ENCODE data around the gene ANKRD7.

ANKRD7 gene, protein sequence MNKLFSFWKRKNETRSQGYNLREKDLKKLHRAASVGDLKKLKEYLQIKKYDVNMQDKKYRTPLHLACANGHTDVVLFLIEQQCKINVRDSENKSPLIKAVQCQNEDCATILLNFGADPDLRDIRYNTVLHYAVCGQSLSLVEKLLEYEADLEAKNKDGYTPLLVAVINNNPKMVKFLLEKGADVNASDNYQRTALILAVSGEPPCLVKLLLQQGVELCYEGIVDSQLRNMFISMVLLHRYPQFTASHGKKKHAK
- 0 to 2.1 (median 0) reads per million in 17 experiments for total RNA-seq

DNA sequence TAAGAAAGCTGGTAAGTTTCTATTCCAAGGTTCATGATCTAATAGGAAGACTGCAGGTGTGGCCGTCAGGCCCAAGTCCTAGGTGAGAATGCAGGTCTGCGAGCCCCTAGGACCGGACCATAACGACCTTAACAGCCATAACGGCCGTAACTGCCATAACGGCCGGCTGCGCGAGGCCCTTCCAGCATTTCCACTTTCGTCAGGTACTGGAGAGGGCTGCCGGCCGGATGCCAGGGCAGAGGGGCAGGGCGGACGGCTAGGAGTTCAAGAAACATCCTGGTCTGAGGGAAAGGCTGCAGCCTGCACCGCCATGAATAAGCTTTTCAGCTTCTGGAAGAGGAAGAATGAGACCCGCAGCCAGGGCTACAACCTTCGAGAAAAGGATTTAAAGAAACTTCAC, at the start of gene ANKRD7:
ANKRD7 (plus strand) TSS at position 184 of the 400 bp plus-strand sequence; CDS start at position 311, 127 bp downstream.
- no peak for DNase-seq

- no peak for DNase-seq
Measured at GRCh38 chr7:118175740-118176139, 48.8 kb upstream of the ANKRD7 start.

DNA sequence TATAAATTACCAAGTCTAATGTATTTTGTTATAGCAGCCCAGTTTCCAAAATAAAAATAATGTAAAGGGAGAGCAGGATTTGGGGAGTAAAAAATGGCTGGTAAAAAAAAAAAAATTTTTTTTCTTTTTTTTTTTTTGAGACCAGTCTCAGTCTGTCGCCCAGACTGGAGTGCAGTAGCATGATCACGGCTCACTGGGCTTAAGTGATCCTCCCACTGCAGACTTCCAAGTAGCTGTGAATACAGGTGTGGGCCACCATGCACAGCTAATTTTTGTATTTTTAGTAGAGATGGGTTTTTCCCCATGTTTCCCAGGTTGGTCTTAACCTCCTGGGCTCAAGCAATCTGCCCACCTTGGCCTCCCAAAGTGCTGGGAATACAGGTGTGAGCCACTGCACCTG, 45.3 kb upstream of the ANKRD7 start:
- DNase-seq, result no peak

GRCh38 chr7:118182593-118183427, 41.7 kb upstream of the ANKRD7 start:
- DNase-seq, result peak in 3 of 4 experiments; percentile 18 to 28 (median 25)

GRCh38 chr7:118183428-118183785, 41.1 kb upstream of the ANKRD7 start:
- peak; percentile 33 to 52 (median 42) for DNase-seq

DNA sequence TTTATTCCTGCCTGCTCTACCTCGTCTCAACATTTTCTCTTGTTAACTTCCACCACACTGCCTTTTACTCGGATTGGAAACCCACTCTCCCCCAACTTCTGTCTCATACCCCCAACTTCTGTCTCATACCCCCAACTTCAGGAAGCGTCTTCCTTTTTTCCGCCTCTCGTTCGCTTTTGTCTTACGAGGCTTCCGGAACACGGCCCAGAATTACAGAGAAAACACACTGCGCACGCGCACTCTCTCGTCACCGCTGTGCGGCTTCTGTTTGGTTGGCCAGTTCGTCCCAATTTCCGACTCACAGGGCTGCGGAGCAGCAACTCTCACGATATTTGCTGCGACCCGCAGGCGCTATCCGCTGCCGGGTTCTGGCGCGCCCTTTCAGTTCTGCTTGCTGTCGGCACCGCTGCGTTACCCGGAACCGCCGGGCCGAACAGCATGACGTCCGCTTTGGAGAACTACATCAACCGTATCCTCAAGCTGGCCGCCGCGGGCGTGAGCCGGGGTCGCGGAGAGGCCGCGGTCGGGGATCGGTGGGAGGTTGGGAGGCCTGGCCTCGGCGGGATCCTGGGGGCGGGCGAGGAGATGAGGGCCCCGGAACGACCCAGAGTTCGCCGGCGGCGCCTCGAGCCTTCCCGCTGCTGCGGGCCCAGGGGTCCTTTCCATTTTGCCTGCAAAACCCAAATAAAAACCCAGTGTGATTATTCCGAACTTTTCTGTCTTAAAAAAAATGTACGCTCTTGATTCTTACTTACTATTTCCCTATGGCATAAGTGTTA, 40.5 kb upstream of the ANKRD7 start, which contains the start of gene LSM8:
LSM8 (plus strand) TSS at position 379 of the 779 bp plus-strand sequence; CDS start at position 439, 60 bp downstream.
- peak; percentile 98 to 100 (median 100) for DNase-seq

GRCh38 chr7:118184565-118184940, 40.0 kb upstream of the ANKRD7 start:
- DNase-seq, result peak in 2 of 4 experiments; percentile 13 to 36

GRCh38 chr7:118185163-118185860, 39.2 kb upstream of the ANKRD7 start:
- no peak for DNase-seq

DNA sequence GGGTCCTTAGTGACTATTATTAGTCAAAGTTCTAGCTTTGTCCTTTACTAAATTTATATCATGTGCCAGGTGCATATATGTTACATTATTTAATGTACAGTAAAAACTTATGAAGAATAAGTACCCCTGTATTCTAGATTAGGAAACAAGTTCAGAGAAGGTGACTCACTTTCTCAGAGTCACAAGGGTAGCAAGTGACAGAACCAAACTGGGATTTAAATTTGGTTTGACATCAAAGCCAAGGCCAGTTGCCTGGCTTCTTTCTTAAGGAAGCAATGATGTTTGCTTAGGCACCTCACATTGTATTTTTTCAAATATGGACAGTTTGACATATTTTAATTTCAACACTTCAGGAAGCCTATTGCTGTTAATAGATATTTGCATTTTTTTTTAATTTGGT, 38.0 kb upstream of the ANKRD7 start:
- DNase-seq, result peak; percentile 37 to 68 (median 54)

- DNase-seq, result no peak
Measured at GRCh38 chr7:118194571-118194970, 29.9 kb upstream of the ANKRD7 start.

GRCh38 chr7:118195837-118196474, 28.5 kb upstream of the ANKRD7 start:
- peak; percentile 57 to 80 (median 65) for DNase-seq

GRCh38 chr7:118202061-118202460, 22.4 kb upstream of the ANKRD7 start:
- no peak for DNase-seq

DNA sequence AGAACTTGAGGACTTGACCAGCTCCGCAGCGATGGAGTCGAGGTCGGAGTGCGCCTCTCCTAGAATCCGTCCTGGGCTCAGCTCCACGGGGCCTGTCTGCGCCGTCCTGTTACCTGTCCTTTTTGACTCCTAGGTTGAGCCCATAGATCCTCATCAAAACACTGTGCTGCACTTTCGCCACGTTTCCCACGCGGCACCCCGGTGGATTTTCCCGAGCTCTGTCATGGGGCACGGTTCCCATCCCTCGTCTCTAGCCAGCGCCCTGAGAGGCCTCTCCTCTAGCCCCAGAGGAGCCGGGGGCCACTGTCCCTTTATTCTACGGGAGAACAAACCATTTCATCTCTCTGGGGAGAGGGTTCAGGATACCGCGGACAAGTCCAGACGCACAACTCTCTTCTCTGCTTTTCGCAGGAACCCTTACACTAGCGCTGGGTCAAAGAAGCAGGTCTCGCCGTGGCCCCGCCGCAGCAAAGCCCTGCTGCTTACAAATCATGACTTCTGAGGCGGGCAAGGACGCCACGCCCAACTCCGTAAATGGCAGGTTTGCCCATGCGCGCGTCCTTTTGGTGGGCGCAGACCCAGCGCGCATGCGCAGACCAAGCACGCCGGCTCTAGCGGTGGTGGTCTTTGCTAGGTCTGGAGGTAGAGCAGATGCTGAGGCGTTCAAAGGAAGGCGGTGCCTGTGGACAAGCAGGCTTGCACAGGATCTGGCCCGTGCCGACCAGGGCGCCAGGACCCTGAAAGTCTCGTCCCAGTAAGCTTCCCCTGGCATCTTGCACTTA, 10.3 kb upstream of the ANKRD7 start:
- DNase-seq, result peak; percentile 29 to 65 (median 53)

DNA sequence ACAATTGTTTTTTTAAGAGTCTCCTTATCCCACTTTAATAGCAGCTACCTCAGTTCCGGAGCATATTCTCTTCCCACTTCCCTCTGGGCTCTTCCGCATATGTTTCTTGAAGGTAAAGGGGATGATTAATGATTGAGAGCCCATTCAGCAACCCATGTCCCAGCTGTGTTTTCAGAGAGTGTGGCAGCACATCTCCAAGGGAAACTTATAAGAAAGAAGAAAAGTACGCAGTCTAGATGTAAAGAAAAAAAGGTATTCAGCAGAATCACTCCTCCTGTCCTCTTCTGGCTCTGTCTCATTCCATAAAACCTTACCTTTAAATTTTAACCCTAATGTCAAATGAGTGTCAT, 9.7 kb upstream of the ANKRD7 start:
- peak in 1 of 4 experiments; percentile 2 for DNase-seq

GRCh38 chr7:118217210-118217619, 7.3 kb upstream of the ANKRD7 start:
- DNase-seq, result peak in 1 of 4 experiments; percentile 4

DNA sequence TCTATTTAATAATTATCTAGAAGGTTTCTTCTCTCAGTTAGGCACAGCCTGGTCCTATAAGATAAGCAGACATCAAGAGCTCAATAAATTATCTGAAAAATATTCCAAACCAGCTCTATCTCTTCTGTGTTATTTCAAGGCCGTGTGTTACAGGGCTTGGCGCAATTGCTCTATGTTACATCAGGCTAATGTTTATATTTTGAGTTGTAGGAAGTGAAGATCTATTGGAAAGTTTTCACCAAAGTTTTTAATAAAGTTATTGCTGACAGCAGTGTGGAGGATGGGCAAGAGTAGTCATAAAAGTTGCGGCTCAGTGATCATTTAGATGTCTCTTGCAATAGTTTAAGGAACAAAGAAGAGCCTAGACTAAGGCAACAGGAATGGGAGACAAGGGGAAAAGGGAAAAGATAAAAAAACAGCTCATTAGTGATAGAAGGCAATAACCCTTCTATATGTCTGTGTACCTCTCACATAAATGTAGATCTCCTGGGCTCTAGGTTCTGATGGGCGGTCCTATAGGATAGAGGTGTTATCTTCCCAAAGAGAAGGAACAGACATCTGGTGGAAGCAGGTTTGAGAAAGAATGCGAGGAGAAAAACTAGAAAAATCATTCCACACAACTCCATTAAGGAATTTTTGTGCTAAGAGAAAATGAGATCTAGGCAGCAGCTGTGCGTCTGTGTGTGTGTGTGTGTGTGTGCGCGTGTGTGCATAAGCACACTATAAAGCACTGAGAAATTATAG, 5.9 kb upstream of the ANKRD7 start:
- DNase-seq, result no peak

DNA sequence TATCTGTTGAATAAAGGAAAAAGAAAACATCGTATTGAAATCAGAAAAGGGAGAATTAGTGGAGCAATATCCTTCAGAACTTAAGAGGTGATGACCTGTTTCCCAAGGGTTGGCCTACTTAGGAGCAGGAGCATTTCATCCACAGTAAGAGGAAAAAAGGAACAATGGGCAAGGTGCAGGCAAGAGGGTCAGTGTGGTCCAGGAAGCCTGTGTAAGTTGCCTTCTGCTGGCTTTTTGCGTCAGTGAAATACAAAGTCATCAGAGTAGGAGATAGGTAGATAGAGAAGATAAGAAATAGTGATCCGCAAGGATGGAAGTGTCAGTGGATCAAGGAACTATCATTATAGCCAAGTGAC, 5.4 kb upstream of the ANKRD7 start:
- DNase-seq, result no peak

GRCh38 chr7:118220583-118220982, 3.9 kb upstream of the ANKRD7 start:
- no peak for DNase-seq

GRCh38 chr7:118222591-118222990, 1.9 kb upstream of the ANKRD7 start:
- no peak for DNase-seq

DNA sequence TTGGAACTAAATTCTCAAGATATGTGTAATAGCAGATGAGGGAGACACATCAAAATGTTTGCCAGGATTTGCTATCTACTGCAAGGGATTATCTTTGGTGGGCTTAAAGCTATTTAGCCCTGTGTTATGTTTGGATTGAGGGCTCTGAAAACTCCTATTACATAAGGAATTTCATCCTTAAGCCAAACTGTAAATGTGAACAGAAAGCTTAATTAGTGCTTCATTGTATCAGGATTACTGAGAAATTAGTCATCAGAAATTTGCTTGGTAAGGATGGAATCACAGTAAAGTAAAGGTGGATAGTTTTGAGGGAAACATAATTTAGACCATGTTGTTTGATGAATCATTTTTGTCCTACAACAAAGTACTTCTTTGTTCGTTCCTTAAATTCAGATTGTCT, 8.3 kb downstream of the ANKRD7 start:
- DNase-seq, result no peak
